HepG2 (cell line): ENCODE data around the gene SLC35B2. TPM values are rescaled to one million over a fixed set of nuclear protein-coding genes. Genes with fewer than 3 reads are reported as not detected.

ENCODE experiments used
- BRD4 ChIP-seq: sonication (generic); formaldehyde crosslinking; IDR thresholded peaks from 2 replicates; pipeline ENCODE4 v1.4.0; 2020; ENCODE audit warnings: missing genetic modification reagents
- FOSL2 ChIP-seq: sonication (generic); formaldehyde crosslinking; IDR thresholded peaks from 2 replicates; pipeline ENCODE4 v1.4.0; 2020; ENCODE audit warnings: missing genetic modification reagents
- FOXP1 ChIP-seq, 2 experiments: fragments of 450-650 bp in 1 of 2; IDR thresholded peaks; 2 replicates each; pipeline ENCODE4 v1.6.1; 2017 to 2018; ENCODE audit warnings: antibody characterized with exemption in 1 of 2
- MAZ ChIP-seq, 2 experiments: sonication (generic) in 1 of 2; formaldehyde crosslinking in 1 of 2; IDR thresholded peaks; 2 replicates each; pipeline versions ENCODE4 v1.5.0 to v1.6.1; 2012 to 2020; ENCODE audit warnings: low read depth in 2 of 2, mild to moderate bottlenecking in 2 of 2, borderline replicate concordance in 1 of 2, improper control_type of control experiment in 1 of 2, low read length in 1 of 2, missing genetic modification reagents in 1 of 2, moderate library complexity in 1 of 2
- MBNL3 ChIP-seq: fragments of 250-450 bp; sonication (Bioruptor Pico); conservative IDR thresholded peaks from 2 replicates; pipeline ENCODE4 v1.8.0; 2022; ENCODE audit warnings: mild to moderate bottlenecking, inconsistent platforms
- MED1 ChIP-seq: sonication (generic); formaldehyde crosslinking; IDR thresholded peaks from 2 replicates; pipeline ENCODE4 v1.4.0; 2020; ENCODE audit warnings: missing genetic modification reagents
- NAIF1 ChIP-seq: sonication (generic); formaldehyde crosslinking; IDR thresholded peaks from 2 replicates; pipeline ENCODE4 v1.5.0; 2020; ENCODE audit warnings: mild to moderate bottlenecking, missing genetic modification reagents, borderline replicate concordance
- NCOR1 ChIP-seq: fragments of 200-600 bp; sonication (generic); IDR thresholded peaks from 2 replicates; pipeline ENCODE4 v1.7.0; 2017; ENCODE audit warnings: antibody characterized with exemption, low read length, borderline replicate concordance
- SRY ChIP-seq: sonication (generic); formaldehyde crosslinking; IDR thresholded peaks from 2 replicates; pipeline ENCODE4 v1.8.0; 2022; ENCODE audit warnings: mild to moderate bottlenecking, missing genetic modification reagents
- ZKSCAN5 ChIP-seq: sonication (generic); formaldehyde crosslinking; IDR thresholded peaks from 2 replicates; pipeline ENCODE4 v1.5.1; 2020; ENCODE audit warnings: mild to moderate bottlenecking, missing genetic modification reagents
- ZNF296 ChIP-seq: sonication (generic); formaldehyde crosslinking; conservative IDR thresholded peaks from 2 replicates; pipeline ENCODE4 v1.5.0; 2020; ENCODE audit warnings: mild to moderate bottlenecking, missing genetic modification reagents
- ZNF382 ChIP-seq: sonication (generic); formaldehyde crosslinking; IDR thresholded peaks from 2 replicates; pipeline ENCODE4 v1.5.0; 2020; ENCODE audit warnings: missing genetic modification reagents, mild to moderate bottlenecking, borderline replicate concordance
- ZNF703 ChIP-seq: sonication (generic); formaldehyde crosslinking; IDR thresholded peaks from 2 replicates; pipeline ENCODE4 v1.5.1; 2020; ENCODE audit warnings: missing genetic modification reagents, mild to moderate bottlenecking, moderate library complexity, borderline replicate concordance
- ZSCAN29 ChIP-seq: sonication (generic); formaldehyde crosslinking; conservative IDR thresholded peaks from 2 replicates; pipeline ENCODE4 v1.4.0; 2020; ENCODE audit warnings: mild to moderate bottlenecking, missing genetic modification reagents
- polyA plus RNA-seq, 8 experiments: library from polyadenylated mRNA; depleted of rRNA in 3 of 8; stranded (reverse) in 7 of 8; unstranded in 1 of 8; fragments of >200 nt; fragmentation: Illumina TruSeq in 4 of 8; extraction: Trizol in 4 of 8; gene quantifications; 2 replicates each; pipeline versions ENCODE4 v1.2.1 to v1.2.3, GENCODE V29; 2011 to 2016; ENCODE audit warnings: low read depth in 4 of 8, missing spikeins in 1 of 8, mixed read lengths in 1 of 8; ENCODE audit not compliant: insufficient read depth in 1 of 8
- total RNA-seq, 5 experiments: library from RNA; depleted of rRNA; stranded (reverse); fragments of >200 nt; fragmentation: Illumina TruSeq; extraction: Trizol; gene quantifications; 2 replicates each; pipeline ENCODE4 v1.2.3, GENCODE V29; 2016; ENCODE audit warnings: low read depth in 1 of 5
- TF ChIP-seq, protein P1 (sequence below): sonication (generic); formaldehyde crosslinking; IDR thresholded peaks from 2 replicates; pipeline ENCODE4 v1.8.0; 2022; ENCODE audit warnings: mild to moderate bottlenecking, missing genetic modification reagents, borderline replicate concordance
- TF ChIP-seq, protein P2 (sequence below): sonication (generic); formaldehyde crosslinking; IDR thresholded peaks from 2 replicates; pipeline ENCODE4 v1.5.1; 2020; ENCODE audit warnings: missing genetic modification reagents, mild to moderate bottlenecking, borderline replicate concordance
- TF ChIP-seq, protein P3 (sequence below): sonication (generic); formaldehyde crosslinking; IDR thresholded peaks from 2 replicates; pipeline ENCODE4 v1.8.0; 2022; ENCODE audit warnings: missing genetic modification reagents, mild to moderate bottlenecking, moderate library complexity, borderline replicate concordance
- TF ChIP-seq, protein P4 (sequence below): sonication (generic); formaldehyde crosslinking; conservative IDR thresholded peaks from 2 replicates; pipeline ENCODE4 v1.4.0; 2020; ENCODE audit warnings: missing genetic modification reagents
- TF ChIP-seq, protein P5 (sequence below): IDR thresholded peaks from 2 replicates; pipeline ENCODE4 v1.6.1; 2016; ENCODE audit warnings: low read depth, borderline replicate concordance

SLC35B2 gene
- total and polyA plus RNA-seq, 2 of the 13 experiments (the other 11 are each of a cell fraction or from before 2014, with no cell fraction given): 61.1 to 148 TPM

DNA sequence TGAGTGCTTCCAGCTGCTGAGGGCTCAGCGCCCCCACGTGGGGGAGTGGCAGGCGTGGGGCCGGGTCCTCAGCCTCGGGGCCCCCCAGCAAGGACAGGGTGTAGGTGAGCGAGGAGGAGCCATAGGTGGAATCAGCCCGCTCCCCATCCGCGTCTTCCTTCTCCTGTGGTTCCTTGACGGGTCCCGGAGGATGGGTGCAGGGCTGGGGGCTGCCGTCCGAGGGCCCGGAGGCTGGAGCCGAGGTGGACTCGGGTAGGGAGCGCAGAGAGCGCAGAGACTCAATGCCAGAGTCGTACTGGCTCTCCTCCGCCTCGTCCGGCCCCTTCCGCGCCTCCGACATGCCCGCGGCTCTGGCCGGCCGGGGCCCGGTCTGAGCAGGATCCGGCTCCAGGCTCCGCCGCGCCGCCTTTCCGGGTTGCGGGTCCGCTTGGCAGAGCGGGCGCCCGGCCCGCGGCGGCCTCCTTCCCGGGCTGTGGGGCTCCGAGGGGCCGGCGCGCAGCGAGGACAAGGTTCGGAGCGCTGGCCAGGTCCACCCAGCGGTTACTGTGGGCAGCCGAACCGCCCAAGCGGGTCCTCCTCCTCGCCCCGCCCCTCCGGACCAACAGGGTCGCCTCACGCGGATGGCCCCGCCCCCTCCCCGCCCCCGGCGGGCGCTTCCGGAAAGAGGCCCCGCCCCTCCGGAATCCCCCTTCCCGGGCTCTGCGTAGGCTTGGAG lies 7.8 kb upstream of the SLC35B2 start, which contains the start of gene NFKBIE (continued):
- TF ChIP-seq ZNF296 (CRISPR knock-in tag): peak; percentile 87
- TF ChIP-seq, protein P1, sequence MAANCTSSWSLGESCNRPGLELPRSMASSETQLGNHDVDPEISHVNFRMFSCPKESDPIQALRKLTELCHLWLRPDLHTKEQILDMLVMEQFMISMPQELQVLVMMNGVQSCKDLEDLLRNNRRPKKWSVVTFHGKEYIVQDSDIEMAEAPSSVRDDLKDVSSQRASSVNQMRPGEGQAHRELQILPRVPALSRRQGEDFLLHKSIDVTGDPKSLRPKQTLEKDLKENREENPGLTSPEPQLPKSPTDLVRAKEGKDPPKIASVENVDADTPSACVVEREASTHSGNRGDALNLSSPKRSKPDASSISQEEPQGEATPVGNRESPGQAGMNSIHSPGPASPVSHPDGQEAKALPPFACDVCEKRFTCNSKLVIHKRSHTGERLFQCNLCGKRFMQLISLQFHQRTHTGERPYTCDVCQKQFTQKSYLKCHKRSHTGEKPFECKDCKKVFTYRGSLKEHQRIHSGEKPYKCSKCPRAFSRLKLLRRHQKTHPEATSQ (CRISPR knock-in tag): 0 out of 2 replicates have a peak, but pooled peaks have one; percentile 51
- TF ChIP-seq, protein P2, sequence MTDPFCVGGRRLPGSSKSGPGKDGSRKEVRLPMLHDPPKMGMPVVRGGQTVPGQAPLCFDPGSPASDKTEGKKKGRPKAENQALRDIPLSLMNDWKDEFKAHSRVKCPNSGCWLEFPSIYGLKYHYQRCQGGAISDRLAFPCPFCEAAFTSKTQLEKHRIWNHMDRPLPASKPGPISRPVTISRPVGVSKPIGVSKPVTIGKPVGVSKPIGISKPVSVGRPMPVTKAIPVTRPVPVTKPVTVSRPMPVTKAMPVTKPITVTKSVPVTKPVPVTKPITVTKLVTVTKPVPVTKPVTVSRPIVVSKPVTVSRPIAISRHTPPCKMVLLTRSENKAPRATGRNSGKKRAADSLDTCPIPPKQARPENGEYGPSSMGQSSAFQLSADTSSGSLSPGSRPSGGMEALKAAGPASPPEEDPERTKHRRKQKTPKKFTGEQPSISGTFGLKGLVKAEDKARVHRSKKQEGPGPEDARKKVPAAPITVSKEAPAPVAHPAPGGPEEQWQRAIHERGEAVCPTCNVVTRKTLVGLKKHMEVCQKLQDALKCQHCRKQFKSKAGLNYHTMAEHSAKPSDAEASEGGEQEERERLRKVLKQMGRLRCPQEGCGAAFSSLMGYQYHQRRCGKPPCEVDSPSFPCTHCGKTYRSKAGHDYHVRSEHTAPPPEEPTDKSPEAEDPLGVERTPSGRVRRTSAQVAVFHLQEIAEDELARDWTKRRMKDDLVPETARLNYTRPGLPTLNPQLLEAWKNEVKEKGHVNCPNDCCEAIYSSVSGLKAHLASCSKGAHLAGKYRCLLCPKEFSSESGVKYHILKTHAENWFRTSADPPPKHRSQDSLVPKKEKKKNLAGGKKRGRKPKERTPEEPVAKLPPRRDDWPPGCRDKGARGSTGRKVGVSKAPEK (CRISPR knock-in tag): no peak
- TF ChIP-seq ZNF382 (CRISPR knock-in tag): no peak
- peak; percentile 30; the same call in 1 of the 2 replicates for TF ChIP-seq FOSL2 (CRISPR knock-in tag)
- no peak for TF ChIP-seq NCOR1
- TF ChIP-seq ZKSCAN5 (CRISPR knock-in tag): no peak
- TF ChIP-seq MBNL3 (CRISPR knock-in tag): no peak
- TF ChIP-seq, protein P3, sequence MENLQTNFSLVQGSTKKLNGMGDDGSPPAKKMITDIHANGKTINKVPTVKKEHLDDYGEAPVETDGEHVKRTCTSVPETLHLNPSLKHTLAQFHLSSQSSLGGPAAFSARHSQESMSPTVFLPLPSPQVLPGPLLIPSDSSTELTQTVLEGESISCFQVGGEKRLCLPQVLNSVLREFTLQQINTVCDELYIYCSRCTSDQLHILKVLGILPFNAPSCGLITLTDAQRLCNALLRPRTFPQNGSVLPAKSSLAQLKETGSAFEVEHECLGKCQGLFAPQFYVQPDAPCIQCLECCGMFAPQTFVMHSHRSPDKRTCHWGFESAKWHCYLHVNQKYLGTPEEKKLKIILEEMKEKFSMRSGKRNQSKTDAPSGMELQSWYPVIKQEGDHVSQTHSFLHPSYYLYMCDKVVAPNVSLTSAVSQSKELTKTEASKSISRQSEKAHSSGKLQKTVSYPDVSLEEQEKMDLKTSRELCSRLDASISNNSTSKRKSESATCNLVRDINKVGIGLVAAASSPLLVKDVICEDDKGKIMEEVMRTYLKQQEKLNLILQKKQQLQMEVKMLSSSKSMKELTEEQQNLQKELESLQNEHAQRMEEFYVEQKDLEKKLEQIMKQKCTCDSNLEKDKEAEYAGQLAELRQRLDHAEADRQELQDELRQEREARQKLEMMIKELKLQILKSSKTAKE (CRISPR knock-in tag): peak; percentile 43; the same call in 1 of the 2 replicates
- TF ChIP-seq BRD4 (CRISPR knock-in tag): no peak
- TF ChIP-seq MED1 (CRISPR knock-in tag): peak; percentile 46
- TF ChIP-seq, protein P4, sequence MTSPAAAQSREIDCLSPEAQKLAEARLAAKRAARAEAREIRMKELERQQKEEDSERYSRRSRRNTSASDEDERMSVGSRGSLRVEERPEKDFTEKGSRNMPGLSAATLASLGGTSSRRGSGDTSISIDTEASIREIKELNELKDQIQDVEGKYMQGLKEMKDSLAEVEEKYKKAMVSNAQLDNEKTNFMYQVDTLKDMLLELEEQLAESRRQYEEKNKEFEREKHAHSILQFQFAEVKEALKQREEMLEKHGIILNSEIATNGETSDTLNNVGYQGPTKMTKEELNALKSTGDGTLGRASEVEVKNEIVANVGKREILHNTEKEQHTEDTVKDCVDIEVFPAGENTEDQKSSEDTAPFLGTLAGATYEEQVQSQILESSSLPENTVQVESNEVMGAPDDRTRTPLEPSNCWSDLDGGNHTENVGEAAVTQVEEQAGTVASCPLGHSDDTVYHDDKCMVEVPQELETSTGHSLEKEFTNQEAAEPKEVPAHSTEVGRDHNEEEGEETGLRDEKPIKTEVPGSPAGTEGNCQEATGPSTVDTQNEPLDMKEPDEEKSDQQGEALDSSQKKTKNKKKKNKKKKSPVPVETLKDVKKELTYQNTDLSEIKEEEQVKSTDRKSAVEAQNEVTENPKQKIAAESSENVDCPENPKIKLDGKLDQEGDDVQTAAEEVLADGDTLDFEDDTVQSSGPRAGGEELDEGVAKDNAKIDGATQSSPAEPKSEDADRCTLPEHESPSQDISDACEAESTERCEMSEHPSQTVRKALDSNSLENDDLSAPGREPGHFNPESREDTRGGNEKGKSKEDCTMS (CRISPR knock-in tag): no peak
- TF ChIP-seq, protein P5, sequence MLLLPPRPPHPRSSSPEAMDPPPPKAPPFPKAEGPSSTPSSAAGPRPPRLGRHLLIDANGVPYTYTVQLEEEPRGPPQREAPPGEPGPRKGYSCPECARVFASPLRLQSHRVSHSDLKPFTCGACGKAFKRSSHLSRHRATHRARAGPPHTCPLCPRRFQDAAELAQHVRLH (CRISPR knock-in tag): no peak
- no peak; the same call in 1 of the 2 replicates for TF ChIP-seq SRY (CRISPR knock-in tag)
- peak; percentile 83 for TF ChIP-seq ZSCAN29
- no peak for TF ChIP-seq ZNF703
- no peak for TF ChIP-seq NAIF1 (CRISPR knock-in tag)
- no peak for TF ChIP-seq FOXP1 (IDR thresholded peaks at IDR 0.05)
- no peak for TF ChIP-seq FOXP1 (CRISPR knock-in tag; IDR thresholded peaks at IDR 0.05)
- TF ChIP-seq MAZ (IDR thresholded peaks at IDR 0.05; ENCODE audit: borderline replicate concordance, low read depth, low read length): peak; percentile 81
- peak; percentile 63; the same call in 1 of the 2 replicates for TF ChIP-seq MAZ (CRISPR knock-in tag; IDR thresholded peaks at IDR 0.05; ENCODE audit: low read depth)
